Immature natural killer cell (primary cell): ENCODE data around the gene INIP. TPM values are rescaled to one million over a fixed set of nuclear protein-coding genes. Genes with fewer than 3 reads are reported as not detected.

ENCODE experiments used
- DNase-seq, 3 donors: peaks; one replicate each; pipeline ENCODE4 v3.0.0; 2022; ENCODE audit warnings: mixed read lengths in 1 of 3
- H3K27ac Mint-ChIP-seq, 6 donors: one replicate each; pipeline ENCODE4 v1.8.0; 2020; ENCODE audit warnings: mixed read lengths in 6 of 6, mild to moderate bottlenecking in 5 of 6, inconsistent platforms in 4 of 6, moderate library complexity in 3 of 6
- H3K27me3 Mint-ChIP-seq, 3 donors: one replicate each; pipeline ENCODE4 v1.8.0; 2020 to 2021; ENCODE audit warnings: low read depth in 3 of 3, mild to moderate bottlenecking in 3 of 3, mixed read lengths in 3 of 3, moderate library complexity in 3 of 3, inconsistent platforms in 1 of 3
- H3K36me3 Mint-ChIP-seq, 3 donors: one replicate each; pipeline ENCODE4 v1.8.0; 2020; ENCODE audit warnings: mixed read lengths in 3 of 3, inconsistent platforms in 2 of 3, mild to moderate bottlenecking in 2 of 3
- H3K4me1 Mint-ChIP-seq, 2 donors: one replicate each; pipeline ENCODE4 v1.8.0; 2020; ENCODE audit warnings: inconsistent platforms in 2 of 2, mild to moderate bottlenecking in 2 of 2, mixed read lengths in 2 of 2, moderate library complexity in 1 of 2
- H3K4me3 Mint-ChIP-seq, 5 donors: one replicate each; pipeline ENCODE4 v1.8.0; 2020; ENCODE audit warnings: mild to moderate bottlenecking in 5 of 5, mixed read lengths in 5 of 5, inconsistent platforms in 3 of 5, moderate library complexity in 3 of 5
- H3K9me3 Mint-ChIP-seq, 6 donors: one replicate each; pipeline ENCODE4 v1.8.0; 2020; ENCODE audit warnings: mild to moderate bottlenecking in 6 of 6, mixed read lengths in 6 of 6, inconsistent platforms in 4 of 6, moderate library complexity in 3 of 6
- polyA plus RNA-seq, 3 donors: library from polyadenylated mRNA; unstranded; fragments of 300-500 nt; fragmentation: Illumina TruSeq; gene quantifications; one replicate each; pipeline ENCODE4 v1.2.3, GENCODE V29; 2021

Gene INIP
- polyA plus RNA-seq, 3 donors from 2014 or later = 27.9 to 39.6 (median 34.3) TPM

- Mint-ChIP-seq H3K27me3 (peaks cover 7 to 32% (median 18%) of the 10 kb centered on the region in 3 donors), H3K4me1 (peaks cover 78 to 83% of the 10 kb centered on the region in 2 donors), H3K36me3 (peaks cover 0 to 16% (median 8%) of the 10 kb centered on the region in 3 donors), H3K27ac (no peak overlapping the region), H3K4me3 (peak overlapping the region in 4 of 5 donors; percentile 14 to 70 (median 38)), H3K9me3 (no peaks in the 10 kb centered on the region)
- no peak for DNase-seq
These were observed 35.8 kb upstream of the INIP start for GRCh38 chr9:112753725-112754124.

GRCh38 chr9:112752334-112753125, 34.6 kb upstream of the INIP start:
- H3K36me3 Mint-ChIP-seq = peaks cover 0 to 9% (median under 1%) of the 10 kb centered on the region in 3 donors
- H3K27ac Mint-ChIP-seq = peak overlapping the region in 2 of 6 donors; percentile 50 to 84
- H3K9me3 Mint-ChIP-seq = no peaks in the 10 kb centered on the region
- no peak for DNase-seq
- H3K4me1 Mint-ChIP-seq = peaks cover 75 to 85% of the 10 kb centered on the region in 2 donors
- peak overlapping the region; percentile 48 to 87 (median 86) for H3K4me3 Mint-ChIP-seq
- H3K27me3 Mint-ChIP-seq = peaks cover 6 to 31% (median 18%) of the 10 kb centered on the region in 3 donors

- H3K27ac Mint-ChIP-seq = peak overlapping the region; percentile 55 to 85 (median 74)
- peaks cover 5 to 28% (median 18%) of the 10 kb centered on the region in 3 donors for H3K27me3 Mint-ChIP-seq
- peak; percentile 59 to 61 (median 60) for DNase-seq
- no peaks in the 10 kb centered on the region for H3K9me3 Mint-ChIP-seq
- H3K4me1 Mint-ChIP-seq = peaks cover 68 to 74% of the 10 kb centered on the region in 2 donors
- peak overlapping the region; percentile 85 to 89 (median 87) for H3K4me3 Mint-ChIP-seq
- H3K36me3 Mint-ChIP-seq = peaks cover 0 to 4% (median 0%) of the 10 kb centered on the region in 3 donors
These were observed 33.3 kb upstream of the INIP start for GRCh38 chr9:112751056-112751795.

GRCh38 chr9:112750764-112751055, 32.8 kb upstream of the INIP start:
- Mint-ChIP-seq H3K27ac (no peak overlapping the region), H3K9me3 (no peaks in the 10 kb centered on the region), H3K36me3 (peaks cover 0 to 4% (median 0%) of the 10 kb centered on the region in 3 donors), H3K27me3 (peaks cover 5 to 26% (median 18%) of the 10 kb centered on the region in 3 donors), H3K4me1 (peaks cover 63 to 69% of the 10 kb centered on the region in 2 donors), H3K4me3 (no peak overlapping the region)
- DNase-seq = no peak

GRCh38 chr9:112750016-112750763, 32.3 kb upstream of the INIP start, which contains the start of gene SNX30:
TSS of gene SNX30 (plus strand) at chr9:112750760. CDS start at chr9:112751002, 242 bp downstream.
- DNase-seq = peak; percentile 85 to 89 (median 88)
- Mint-ChIP-seq H3K9me3 (no peaks in the 10 kb centered on the region), H3K27me3 (peaks cover 5 to 23% (median 18%) of the 10 kb centered on the region in 3 donors), H3K4me1 (peaks cover 58 to 64% of the 10 kb centered on the region in 2 donors), H3K4me3 (peak within 1 kb of the TSS; percentile 89 to 97 (median 95)), H3K27ac (peak within 1 kb of the TSS; percentile 87 to 97 (median 96)), H3K36me3 (peaks cover 0 to 4% (median 0%) of the 10 kb centered on the region in 3 donors)

GRCh38 chr9:112747094-112747493, 29.2 kb upstream of the INIP start:
- no peak for DNase-seq
- peaks cover 0 to 4% (median 0%) of the 10 kb centered on the region in 3 donors for H3K36me3 Mint-ChIP-seq
- peaks cover 30 to 33% of the 10 kb centered on the region in 2 donors for H3K4me1 Mint-ChIP-seq
- H3K27ac Mint-ChIP-seq = no peak overlapping the region
- H3K9me3 Mint-ChIP-seq = no peaks in the 10 kb centered on the region
- no peak overlapping the region for H3K4me3 Mint-ChIP-seq
- peaks cover 5 to 14% (median 9%) of the 10 kb centered on the region in 3 donors for H3K27me3 Mint-ChIP-seq

GRCh38 chr9:112744177-112744576, 26.3 kb upstream of the INIP start:
- H3K4me3 Mint-ChIP-seq = no peak overlapping the region
- H3K4me1 Mint-ChIP-seq = peaks cover 20 to 26% of the 10 kb centered on the region in 2 donors
- H3K27ac Mint-ChIP-seq = no peak overlapping the region
- H3K36me3 Mint-ChIP-seq = peaks cover 0 to 4% (median 0%) of the 10 kb centered on the region in 3 donors
- H3K9me3 Mint-ChIP-seq = no peaks in the 10 kb centered on the region
- peaks cover 0 to 1% (median 0%) of the 10 kb centered on the region in 3 donors for H3K27me3 Mint-ChIP-seq
- DNase-seq = no peak

- H3K36me3 Mint-ChIP-seq = peaks cover 0 to 4% (median 0%) of the 10 kb centered on the region in 3 donors
- H3K9me3 Mint-ChIP-seq = no peaks in the 10 kb centered on the region
- H3K27ac Mint-ChIP-seq = no peak overlapping the region
- DNase-seq = no peak
- peaks cover 0 to 1% (median 0%) of the 10 kb centered on the region in 3 donors for H3K27me3 Mint-ChIP-seq
- no peak overlapping the region for H3K4me3 Mint-ChIP-seq
- H3K4me1 Mint-ChIP-seq = peaks cover 18% of the 10 kb centered on the region in 2 donors
These were observed 25.4 kb upstream of the INIP start for GRCh38 chr9:112743216-112743836.

GRCh38 chr9:112734892-112735291, 17.0 kb upstream of the INIP start:
- DNase-seq = peak in 1 of 3 donors; percentile 19
- Mint-ChIP-seq H3K27me3 (peaks cover 0 to 6% (median 3%) of the 10 kb centered on the region in 3 donors), H3K4me1 (peaks cover 4 to 6% of the 10 kb centered on the region in 2 donors), H3K4me3 (no peak overlapping the region), H3K36me3 (no peaks in the 10 kb centered on the region), H3K9me3 (no peaks in the 10 kb centered on the region), H3K27ac (no peak overlapping the region)

- H3K4me1 Mint-ChIP-seq = peaks cover 4 to 6% of the 10 kb centered on the region in 2 donors
- no peak overlapping the region for H3K27ac Mint-ChIP-seq
- H3K27me3 Mint-ChIP-seq = peaks cover 0 to 8% (median 0%) of the 10 kb centered on the region in 3 donors
- H3K36me3 Mint-ChIP-seq = no peaks in the 10 kb centered on the region
- no peak for DNase-seq
- H3K4me3 Mint-ChIP-seq = no peak overlapping the region
- H3K9me3 Mint-ChIP-seq = no peaks in the 10 kb centered on the region
These were observed 14.1 kb upstream of the INIP start for GRCh38 chr9:112731971-112732370.

- Mint-ChIP-seq H3K4me1 (no peaks in the 10 kb centered on the region), H3K36me3 (no peaks in the 10 kb centered on the region), H3K4me3 (no peak overlapping the region), H3K9me3 (no peaks in the 10 kb centered on the region), H3K27me3 (peaks cover 0 to 7% (median 0%) of the 10 kb centered on the region in 3 donors), H3K27ac (no peak overlapping the region)
- no peak for DNase-seq
These were observed 10.5 kb upstream of the INIP start for GRCh38 chr9:112728401-112728800.

GRCh38 chr9:112726428-112726827, 8.5 kb upstream of the INIP start:
- no peaks in the 10 kb centered on the region for H3K9me3 Mint-ChIP-seq
- no peaks in the 10 kb centered on the region for H3K36me3 Mint-ChIP-seq
- peaks cover 0 to 2% (median 0%) of the 10 kb centered on the region in 3 donors for H3K27me3 Mint-ChIP-seq
- no peak for DNase-seq
- no peak overlapping the region for H3K4me3 Mint-ChIP-seq
- H3K4me1 Mint-ChIP-seq = no peaks in the 10 kb centered on the region
- H3K27ac Mint-ChIP-seq = peak overlapping the region in 1 of 6 donors; percentile 23

- no peak for DNase-seq
- H3K4me1 Mint-ChIP-seq = no peaks in the 10 kb centered on the region
- no peak overlapping the region for H3K4me3 Mint-ChIP-seq
- peaks cover 0 to 2% (median 0%) of the 10 kb centered on the region in 3 donors for H3K27me3 Mint-ChIP-seq
- H3K36me3 Mint-ChIP-seq = no peaks in the 10 kb centered on the region
- no peaks in the 10 kb centered on the region for H3K9me3 Mint-ChIP-seq
- H3K27ac Mint-ChIP-seq = no peak overlapping the region
These were observed 8.0 kb upstream of the INIP start for GRCh38 chr9:112725961-112726360.
